Aortic smooth muscle cell (primary cell): ENCODE measurements around the gene TBC1D2. TPM values are rescaled to one million over a fixed set of nuclear protein-coding genes. Genes with fewer than 3 reads are reported as not detected.

ENCODE experiments used
- total RNA-seq: library from RNA; depleted of rRNA; stranded (reverse); fragments of >200 nt; gene quantifications from 2 replicates; pipeline ENCODE4 v1.2.3, GENCODE V29; 2014

TBC1D2 gene, protein sequence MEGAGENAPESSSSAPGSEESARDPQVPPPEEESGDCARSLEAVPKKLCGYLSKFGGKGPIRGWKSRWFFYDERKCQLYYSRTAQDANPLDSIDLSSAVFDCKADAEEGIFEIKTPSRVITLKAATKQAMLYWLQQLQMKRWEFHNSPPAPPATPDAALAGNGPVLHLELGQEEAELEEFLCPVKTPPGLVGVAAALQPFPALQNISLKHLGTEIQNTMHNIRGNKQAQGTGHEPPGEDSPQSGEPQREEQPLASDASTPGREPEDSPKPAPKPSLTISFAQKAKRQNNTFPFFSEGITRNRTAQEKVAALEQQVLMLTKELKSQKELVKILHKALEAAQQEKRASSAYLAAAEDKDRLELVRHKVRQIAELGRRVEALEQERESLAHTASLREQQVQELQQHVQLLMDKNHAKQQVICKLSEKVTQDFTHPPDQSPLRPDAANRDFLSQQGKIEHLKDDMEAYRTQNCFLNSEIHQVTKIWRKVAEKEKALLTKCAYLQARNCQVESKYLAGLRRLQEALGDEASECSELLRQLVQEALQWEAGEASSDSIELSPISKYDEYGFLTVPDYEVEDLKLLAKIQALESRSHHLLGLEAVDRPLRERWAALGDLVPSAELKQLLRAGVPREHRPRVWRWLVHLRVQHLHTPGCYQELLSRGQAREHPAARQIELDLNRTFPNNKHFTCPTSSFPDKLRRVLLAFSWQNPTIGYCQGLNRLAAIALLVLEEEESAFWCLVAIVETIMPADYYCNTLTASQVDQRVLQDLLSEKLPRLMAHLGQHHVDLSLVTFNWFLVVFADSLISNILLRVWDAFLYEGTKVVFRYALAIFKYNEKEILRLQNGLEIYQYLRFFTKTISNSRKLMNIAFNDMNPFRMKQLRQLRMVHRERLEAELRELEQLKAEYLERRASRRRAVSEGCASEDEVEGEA
- 9.0 and 10.2 TPM in 2 replicates for total RNA-seq

DNA sequence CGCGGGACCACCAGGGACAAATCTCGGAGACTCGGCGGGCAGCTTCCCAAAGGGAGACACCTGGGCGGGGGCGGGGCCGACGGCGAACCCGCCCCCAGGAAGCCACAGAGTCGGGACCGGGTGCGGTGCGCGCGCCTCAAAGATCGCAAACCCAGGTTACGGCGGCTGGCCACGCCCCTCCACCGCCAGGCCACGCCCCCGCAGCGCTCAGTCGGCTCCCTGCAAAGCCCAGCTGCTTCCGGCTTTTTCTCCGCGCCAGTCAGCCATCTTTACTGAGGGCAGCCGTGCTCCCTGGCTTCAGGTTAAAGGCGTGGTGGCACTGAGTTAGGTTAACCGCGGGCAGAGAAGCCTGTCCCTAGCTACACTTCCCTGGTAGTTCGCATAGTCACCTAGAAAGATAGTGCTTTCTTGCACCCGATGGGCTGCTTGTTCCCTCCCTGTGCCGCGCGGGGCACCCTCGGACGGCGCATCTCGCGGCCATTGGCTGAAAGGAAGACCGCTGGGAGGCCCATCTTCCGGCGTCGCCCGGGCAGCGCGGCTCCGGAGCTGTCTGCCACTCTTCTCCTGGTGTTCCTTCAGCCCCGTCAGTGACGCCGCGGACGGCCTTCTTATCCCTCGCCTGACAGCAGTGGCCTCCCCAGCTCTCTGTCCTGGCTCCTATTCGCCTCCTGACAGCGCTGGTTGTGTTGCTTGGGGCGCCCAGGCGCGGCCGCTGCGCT, at the start of gene TBC1D2:
Gene TBC1D2 (minus strand): TSS at position 72 of the 719 bp plus-strand sequence. CDS start 108 bp downstream, outside the sequence.

DNA sequence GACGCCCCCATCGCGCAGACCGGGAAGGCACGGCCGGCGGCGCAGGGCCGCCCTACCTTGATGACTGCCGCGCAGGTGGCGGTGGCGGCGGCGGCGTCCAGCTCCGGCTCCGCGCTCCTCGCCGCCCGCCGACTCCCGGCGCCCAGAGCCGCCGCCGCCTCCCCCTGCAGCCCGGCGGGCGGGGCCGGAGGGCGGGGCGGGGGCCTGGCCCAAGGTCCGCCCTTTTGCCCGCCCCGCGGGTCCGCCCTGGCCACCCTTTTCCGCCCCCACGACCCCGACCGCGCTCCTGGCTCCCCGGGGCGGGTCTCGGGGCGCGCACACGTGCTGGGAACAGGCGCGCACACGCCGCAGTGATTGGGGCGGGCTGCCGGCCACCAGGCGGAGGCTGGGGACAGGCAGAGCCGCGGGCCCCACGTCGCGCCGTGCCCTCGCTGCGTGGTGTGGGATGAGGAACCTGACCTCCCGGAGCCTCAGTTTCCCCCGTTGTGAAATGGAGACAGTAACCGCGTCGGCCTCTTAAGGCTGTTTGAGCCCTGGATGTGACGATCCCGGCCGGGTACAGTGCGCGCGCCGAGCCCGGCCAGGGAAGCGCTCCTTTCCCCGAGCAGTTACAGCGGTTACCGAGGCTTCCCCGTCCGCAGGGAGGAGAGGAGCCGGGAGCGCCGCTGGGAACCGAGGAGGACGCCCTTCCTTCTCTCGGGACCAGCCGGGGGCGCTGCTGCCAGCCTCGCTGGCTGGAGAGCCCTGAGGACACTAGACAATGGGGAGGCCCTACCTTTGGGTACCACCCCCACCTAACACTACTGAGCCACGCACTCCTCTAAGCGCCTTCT, 62.7 kb downstream of the TBC1D2 start, which contains the start of gene CORO2A:
Gene CORO2A (minus strand): TSS at position 135 of the 833 bp plus-strand sequence. CDS start 34,977 bp downstream, outside the sequence.

Other genes with a start within 250 kb of the TBC1D2 start
- gene NANS, start 198.9 kb downstream of the TBC1D2 start, total RNA-seq, result 154 and 163 TPM in 2 replicates
- 0.92 and 1.8 TPM in 2 replicates for gene TRIM14, start 136.4 kb downstream of the TBC1D2 start, total RNA-seq
- under 0.01 and 0.06 TPM in 2 replicates for gene CORO2A, start 63.0 kb downstream of the TBC1D2 start, total RNA-seq